GM23248 (cell line): ENCODE measurements around the gene ZNF277. TPM values are rescaled to one million over a fixed set of nuclear protein-coding genes. Genes with fewer than 3 reads are reported as not detected.

Experiments
- DNase-seq: peaks from one replicate; pipeline ENCODE4 v3.0.0-alpha.2; 2015
- H2AFZ ChIP-seq: fragments of 200-600 bp; sonication (generic); 2 replicates; pipeline ENCODE4 v1.6.1; 2016; ENCODE audit warnings: antibody characterized with exemption
- H3F3A ChIP-seq: fragments of 200-600 bp; sonication (generic); 2 replicates; pipeline ENCODE4 v1.6.1; 2016; ENCODE audit warnings: mild to moderate bottlenecking, antibody characterized with exemption, mixed run types; ENCODE audit not compliant: insufficient read depth
- H3K27ac ChIP-seq: fragments of 200-600 bp; sonication (generic); 2 replicates; pipeline ENCODE4 v1.5.1; 2016; ENCODE audit warnings: mild to moderate bottlenecking
- H3K27me3 ChIP-seq: fragments of 200-600 bp; sonication (generic); replicated peaks from 2 replicates; pipeline ENCODE4 v1.6.1; 2016; ENCODE audit warnings: mild to moderate bottlenecking; ENCODE audit not compliant: insufficient read depth
- H3K36me3 ChIP-seq: fragments of 200-600 bp; sonication (generic); 2 replicates; pipeline ENCODE4 v1.6.1; 2016; ENCODE audit warnings: low read depth, mild to moderate bottlenecking
- H3K4me1 ChIP-seq: fragments of 200-600 bp; sonication (generic); 2 replicates; pipeline ENCODE4 v1.6.1; 2016; ENCODE audit warnings: mild to moderate bottlenecking; ENCODE audit not compliant: insufficient read depth
- H3K4me2 ChIP-seq: fragments of 200-600 bp; sonication (generic); one replicate; pipeline ENCODE4 v1.6.1; 2016; ENCODE audit warnings: mild to moderate bottlenecking; ENCODE audit not compliant: unreplicated experiment
- H3K4me3 ChIP-seq: fragments of 200-600 bp; sonication (generic); 2 replicates; pipeline ENCODE4 v1.5.1; 2016; ENCODE audit warnings: mild to moderate bottlenecking
- H3K79me2 ChIP-seq: fragments of 200-600 bp; sonication (generic); 2 replicates; pipeline ENCODE4 v1.6.1; 2016; ENCODE audit warnings: mild to moderate bottlenecking; ENCODE audit not compliant: insufficient read depth
- H3K9ac ChIP-seq: fragments of 200-600 bp; sonication (generic); 2 replicates; pipeline ENCODE4 v1.6.1; 2016; ENCODE audit warnings: mild to moderate bottlenecking
- H3K9me2 ChIP-seq: fragments of 200-600 bp; sonication (generic); 2 replicates; pipeline ENCODE4 v1.6.1; 2016; ENCODE audit warnings: mixed run types, mild to moderate bottlenecking, moderate library complexity; ENCODE audit not compliant: insufficient read depth
- H3K9me3 ChIP-seq: fragments of 200-600 bp; sonication (generic); one replicate; pipeline ENCODE4 v1.6.1; 2017; ENCODE audit warnings: low read depth
- H4K20me1 ChIP-seq: fragments of 200-600 bp; sonication (generic); 2 replicates; pipeline ENCODE4 v1.6.0; 2016; ENCODE audit not compliant: insufficient read depth
- EZH2 ChIP-seq: fragments of 200-600 bp; sonication (generic); IDR thresholded peaks from 2 replicates; pipeline ENCODE4 v1.6.1; 2018; ENCODE audit warnings: antibody characterized with exemption, mild to moderate bottlenecking; ENCODE audit not compliant: insufficient read depth, poor library complexity, severe bottlenecking
- EZH2phosphoT487 ChIP-seq: fragments of 200-600 bp; sonication (generic); IDR thresholded peaks from 2 replicates; pipeline ENCODE4 v1.6.1; 2018; ENCODE audit warnings: antibody characterized with exemption, moderate library complexity, mild to moderate bottlenecking, low read depth; ENCODE audit not compliant: insufficient read depth
- WGBS, 2 experiments: methylation state at CpG; one replicate each; pipeline ENCODE4 v1.1.6; 2015 to 2017; ENCODE audit warnings: low lambda C conversion rate in 2 of 2, low coverage in 1 of 2; ENCODE audit errors: missing lambda C conversion rate in 2 of 2; 5-methylcytosine and 5-hydroxymethylcytosine counted together
- in situ Hi-C: fragments of 300-500 bp; cut with MboI; formaldehyde crosslinking; loops from 2 replicates; pipeline ENCODE4 v1.15.0; 2020
- polyA plus RNA-seq: library from polyadenylated mRNA; unstranded; fragments of >200 nt; fragmentation: Nextera tagmentation; extraction: Ambion mirVana; gene quantifications from 2 replicates; pipeline ENCODE4 v1.2.1, GENCODE V29; 2016
- total RNA-seq: library from RNA; depleted of rRNA; stranded (reverse); fragments of >200 nt; shearing (Covaris generic); gene quantifications from 2 replicates; pipeline ENCODE4 v1.2.3, GENCODE V29; 2014

The ZNF277 gene
- total and polyA plus RNA-seq, 2 experiments from 2014 or later = 10.0 to 25.1 TPM

DNA sequence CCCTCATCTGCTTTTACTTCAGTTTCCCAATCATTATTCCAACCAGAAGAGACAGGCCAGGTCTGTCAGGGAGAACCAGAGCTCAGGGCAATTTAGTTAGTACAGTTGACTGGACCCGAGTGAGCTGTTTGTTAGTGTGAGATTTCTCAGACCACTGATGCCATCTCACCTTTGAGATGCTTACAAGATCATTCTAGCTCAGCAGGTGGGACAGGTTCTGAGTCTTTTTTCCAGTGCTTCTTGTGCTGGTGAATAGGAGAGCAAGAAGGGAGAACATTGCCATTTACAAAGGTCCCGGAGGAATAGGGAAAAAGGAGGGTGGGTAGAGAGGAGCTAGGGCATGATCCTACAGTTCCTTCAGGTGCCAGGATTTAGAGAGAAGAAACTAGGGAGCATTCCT, 131.4 kb downstream of the ZNF277 start:
- H3K4me3 ChIP-seq = no peak overlapping the region
- H3K9me2 ChIP-seq = peaks cover 6% of the 10 kb centered on the region; the same call in 1 of the 2 replicates
- H2AFZ ChIP-seq = no peak overlapping the region
- H3K4me1 ChIP-seq = no peaks in the 10 kb centered on the region
- no peak overlapping the region for H3K9ac ChIP-seq
- no peaks in the 10 kb centered on the region for H3K9me3 ChIP-seq
- DNase-seq = no peak
- no peaks in the 10 kb centered on the region for H3K79me2 ChIP-seq
- H3F3A ChIP-seq = no peaks in the 10 kb centered on the region
- H3K27me3 ChIP-seq = no peaks in the 10 kb centered on the region
- H3K27ac ChIP-seq = no peak overlapping the region
- peaks cover 10% of the 10 kb centered on the region for H3K36me3 ChIP-seq
- 97 to 98% methylated on average over 2 of the region's 2 CpGs for WGBS, 2 experiments
- no peaks in the 10 kb centered on the region for H4K20me1 ChIP-seq
- in situ Hi-C loops = no loop called here
- TF ChIP-seq EZH2 = no peak
- TF ChIP-seq EZH2phosphoT487 = no peak
- no peak overlapping the region for H3K4me2 ChIP-seq

DNA sequence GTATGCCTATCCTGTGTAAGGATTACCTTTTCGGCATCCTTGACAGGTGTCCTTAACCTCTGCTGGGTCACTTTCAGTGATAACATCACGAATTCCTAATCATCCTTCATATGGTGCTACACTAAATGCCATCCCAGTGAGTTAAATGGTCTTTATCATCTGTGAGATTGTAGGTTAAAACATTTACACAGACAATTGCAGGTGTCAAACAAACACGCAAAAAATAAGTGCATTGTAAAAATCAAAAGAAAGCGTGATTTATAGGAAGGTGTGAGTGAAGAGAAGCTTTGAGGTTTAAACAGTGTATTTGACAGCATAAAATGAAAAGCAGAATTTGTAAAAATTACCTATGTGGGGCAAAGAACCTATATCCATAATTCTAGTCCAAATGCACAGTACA, 132.3 kb downstream of the ZNF277 start:
- Histone ChIP-seq H3K36me3 (peaks cover 15% of the 10 kb centered on the region), H3K4me1 (no peaks in the 10 kb centered on the region), H3K79me2 (no peaks in the 10 kb centered on the region), H3K27me3 (no peaks in the 10 kb centered on the region), H3K9me3 (no peaks in the 10 kb centered on the region), H3K27ac (no peak overlapping the region), H3K9me2 (peaks cover 6% of the 10 kb centered on the region; the same call in 1 of the 2 replicates), H2AFZ (no peak overlapping the region), H4K20me1 (no peaks in the 10 kb centered on the region), H3K4me2 (no peak overlapping the region), H3K4me3 (no peak overlapping the region), H3F3A (no peaks in the 10 kb centered on the region), H3K9ac (no peak overlapping the region)
- no peak for TF ChIP-seq EZH2
- TF ChIP-seq EZH2phosphoT487 = no peak
- DNase-seq = no peak
- in situ Hi-C loops = no loop called here
- 98% methylated on average over 4 of the region's 4 CpGs for WGBS, 2 experiments

DNA sequence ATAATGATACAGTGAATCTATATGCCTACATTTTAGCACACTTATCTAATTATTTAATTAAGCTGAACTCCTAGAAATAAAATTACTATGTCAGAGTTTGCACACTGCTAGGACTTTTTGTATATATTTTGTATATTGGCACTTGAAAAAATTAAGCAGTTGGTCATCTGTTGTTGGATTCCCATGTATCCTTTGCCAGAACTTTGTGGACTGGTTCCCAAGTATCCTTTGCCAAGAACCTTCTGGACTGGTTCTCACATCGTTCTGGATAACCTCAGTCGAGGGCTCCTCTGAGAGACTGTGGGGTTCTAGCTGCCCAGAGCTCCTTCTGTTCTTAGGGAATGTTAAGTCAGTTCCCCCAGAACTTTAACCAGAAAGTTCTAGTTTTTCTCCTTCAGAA, 135.0 kb downstream of the ZNF277 start:
- H3K9me2 ChIP-seq = no peaks in the 10 kb centered on the region
- DNase-seq = no peak
- in situ Hi-C loops = no loop called here
- H3K9ac ChIP-seq = no peak overlapping the region
- 8 to 12% methylated on average over 2 of the region's 2 CpGs for WGBS, 2 experiments
- no peak overlapping the region for H3K4me3 ChIP-seq
- TF ChIP-seq EZH2 = no peak
- TF ChIP-seq EZH2phosphoT487 = no peak
- H3K4me1 ChIP-seq = no peaks in the 10 kb centered on the region
- no peaks in the 10 kb centered on the region for H3F3A ChIP-seq
- H2AFZ ChIP-seq = no peak overlapping the region
- H3K79me2 ChIP-seq = no peaks in the 10 kb centered on the region
- H3K4me2 ChIP-seq = no peak overlapping the region
- H3K27ac ChIP-seq = no peak overlapping the region
- no peaks in the 10 kb centered on the region for H3K27me3 ChIP-seq
- H3K36me3 ChIP-seq = peaks cover 15% of the 10 kb centered on the region
- no peaks in the 10 kb centered on the region for H3K9me3 ChIP-seq
- H4K20me1 ChIP-seq = no peaks in the 10 kb centered on the region

- 94 to 96% methylated on average over 4 of the region's 4 CpGs for WGBS, 2 experiments
- Histone ChIP-seq H3K27ac (no peak overlapping the region), H2AFZ (no peak overlapping the region), H3K9me2 (no peaks in the 10 kb centered on the region), H3K36me3 (peaks cover 12% of the 10 kb centered on the region), H4K20me1 (no peaks in the 10 kb centered on the region), H3K4me2 (no peak overlapping the region), H3K9me3 (no peaks in the 10 kb centered on the region), H3K27me3 (no peaks in the 10 kb centered on the region), H3K79me2 (no peaks in the 10 kb centered on the region), H3F3A (no peaks in the 10 kb centered on the region), H3K4me1 (no peaks in the 10 kb centered on the region), H3K9ac (no peak overlapping the region), H3K4me3 (no peak overlapping the region)
- DNase-seq = no peak
- no peak for TF ChIP-seq EZH2phosphoT487
- no peak for TF ChIP-seq EZH2
- in situ Hi-C loops = no loop called here
Observed at GRCh38 chr7:112346381-112347060, 140.0 kb downstream of the ZNF277 start.

DNA sequence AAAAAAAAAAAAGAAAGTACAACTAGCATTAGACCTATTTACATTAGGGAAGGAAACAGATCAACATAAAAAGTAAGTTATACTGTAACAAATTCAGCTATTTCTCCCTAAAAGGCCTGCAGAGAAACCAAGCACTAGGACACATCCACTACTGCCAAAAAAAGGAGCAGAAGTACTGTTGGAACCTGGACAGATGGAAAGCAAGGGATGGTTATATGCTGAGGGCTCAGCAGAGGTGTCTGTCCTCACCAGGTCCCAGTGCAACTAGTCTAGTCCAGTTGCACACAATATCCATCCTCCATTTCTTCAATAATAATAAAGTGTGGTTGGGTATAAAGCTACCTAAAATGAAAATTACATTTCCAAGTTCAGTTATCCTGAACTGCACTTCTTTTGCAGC, 140.6 kb downstream of the ZNF277 start:
- no peaks in the 10 kb centered on the region for H4K20me1 ChIP-seq
- TF ChIP-seq EZH2phosphoT487 = no peak
- no peak for TF ChIP-seq EZH2
- in situ Hi-C loops = no loop called here

More for the DNA sequence above, 140.6 kb downstream of the ZNF277 start:
- no peaks in the 10 kb centered on the region for H3K9me2 ChIP-seq
- no peaks in the 10 kb centered on the region for H3K27me3 ChIP-seq
- no peak overlapping the region for H3K4me3 ChIP-seq
- H3K9me3 ChIP-seq = no peaks in the 10 kb centered on the region
- no peak overlapping the region for H2AFZ ChIP-seq
- peaks cover 10% of the 10 kb centered on the region for H3K36me3 ChIP-seq
- no peaks in the 10 kb centered on the region for H3K4me1 ChIP-seq
- no peak overlapping the region for H3K27ac ChIP-seq
- no peaks in the 10 kb centered on the region for H3K79me2 ChIP-seq
- no peak overlapping the region for H3K4me2 ChIP-seq
- no peak for DNase-seq
- no peak overlapping the region for H3K9ac ChIP-seq
- no peaks in the 10 kb centered on the region for H3F3A ChIP-seq
